H9 (cell line): Measurements from ENCODE around the gene CUEDC2. TPM values are rescaled to one million over a fixed set of nuclear protein-coding genes. Genes with fewer than 3 reads are reported as not detected.

Source experiments
- DNase-seq: peaks from one replicate; pipeline ENCODE4 v3.0.0-alpha.2; 2017
- H2AFZ ChIP-seq: one replicate; pipeline ENCODE4 v1.6.1; 2013; ENCODE audit warnings: mild to moderate bottlenecking, low read length, control low read depth, moderate library complexity
- H2AK5ac ChIP-seq: 2 replicates; pipeline ENCODE4 v1.6.1; 2013; ENCODE audit warnings: low read length, control low read depth, mixed read lengths; ENCODE audit not compliant: insufficient read length
- H2BK120ac ChIP-seq: one replicate; pipeline ENCODE4 v1.6.1; 2013; ENCODE audit warnings: low read depth, mild to moderate bottlenecking, low read length, control low read depth, inconsistent platforms; ENCODE audit not compliant: poor library complexity, severe bottlenecking
- H2BK12ac ChIP-seq: 2 replicates; pipeline ENCODE4 v1.6.1; 2013; ENCODE audit warnings: low read length, control low read depth, mixed read lengths, low read depth; ENCODE audit not compliant: insufficient read length
- H2BK15ac ChIP-seq: 2 replicates; pipeline ENCODE4 v1.6.1; 2013; ENCODE audit warnings: low read depth, low read length, control low read depth
- H2BK20ac ChIP-seq: one replicate; pipeline ENCODE4 v1.6.1; 2013; ENCODE audit warnings: low read depth, mild to moderate bottlenecking, low read length, control low read depth, inconsistent platforms; ENCODE audit not compliant: poor library complexity, severe bottlenecking
- H2BK5ac ChIP-seq: 2 replicates; pipeline ENCODE4 v1.6.1; 2013; ENCODE audit warnings: low read length, control low read depth, mixed read lengths; ENCODE audit not compliant: insufficient read length
- H3K14ac ChIP-seq: 2 replicates; pipeline ENCODE4 v1.6.1; 2013; ENCODE audit warnings: low read length, control low read depth; ENCODE audit not compliant: insufficient read depth
- H3K18ac ChIP-seq: 2 replicates; pipeline ENCODE4 v1.6.1; 2013; ENCODE audit warnings: low read depth, mild to moderate bottlenecking, mixed read lengths, low read length, control low read depth; ENCODE audit not compliant: insufficient read length
- H3K23ac ChIP-seq: 2 replicates; pipeline ENCODE4 v1.6.1; 2013; ENCODE audit warnings: low read length, control low read depth, mixed read lengths, low read depth; ENCODE audit not compliant: insufficient read length
- H3K23me2 ChIP-seq: 2 replicates; pipeline ENCODE4 v1.6.1; 2013; ENCODE audit warnings: low read depth, mild to moderate bottlenecking, mixed read lengths, low read length, control low read depth; ENCODE audit not compliant: insufficient read length, poor library complexity, severe bottlenecking
- H3K27ac ChIP-seq: 2 replicates; pipeline ENCODE4 v1.5.1; 2013; ENCODE audit warnings: low read length, control low read depth, mixed read lengths, low read depth; ENCODE audit not compliant: insufficient read length
- H3K27me3 ChIP-seq: 2 replicates; pipeline ENCODE4 v1.6.1; 2013; ENCODE audit warnings: low read length, control low read depth, inconsistent platforms; ENCODE audit not compliant: insufficient read depth
- H3K4ac ChIP-seq: 2 replicates; pipeline ENCODE4 v1.6.1; 2013; ENCODE audit warnings: low read depth, mild to moderate bottlenecking, control low read depth, inconsistent platforms, low read length, moderate library complexity
- H3K4me1 ChIP-seq: 2 replicates; pipeline ENCODE4 v1.6.1; 2013; ENCODE audit warnings: low read length, control low read depth, inconsistent platforms; ENCODE audit not compliant: insufficient read depth
- H3K4me2 ChIP-seq: 2 replicates; pipeline ENCODE4 v1.6.1; 2013; ENCODE audit warnings: low read length, control low read depth, mixed read lengths; ENCODE audit not compliant: insufficient read length, insufficient read depth
- H3K56ac ChIP-seq: 2 replicates; pipeline ENCODE4 v1.6.1; 2013; ENCODE audit warnings: low read depth, mild to moderate bottlenecking, mixed read lengths, low read length, control low read depth; ENCODE audit not compliant: insufficient read length
- H3K79me1 ChIP-seq: 2 replicates; pipeline ENCODE4 v1.6.1; 2013; ENCODE audit warnings: low read depth, mild to moderate bottlenecking, moderate library complexity, low read length, control low read depth, inconsistent platforms; ENCODE audit not compliant: insufficient read depth, poor library complexity, severe bottlenecking
- H3K79me2 ChIP-seq: 2 replicates; pipeline ENCODE4 v1.6.1; 2013; ENCODE audit warnings: low read length, control low read depth, inconsistent platforms; ENCODE audit not compliant: insufficient read depth
- H3K9ac ChIP-seq: 2 replicates; pipeline ENCODE4 v1.6.1; 2013; ENCODE audit warnings: low read length, control low read depth, mixed read lengths; ENCODE audit not compliant: insufficient read length; ENCODE audit errors: extremely low read depth
- H3K9me3 ChIP-seq: one replicate; pipeline ENCODE4 v1.6.1; 2013; ENCODE audit warnings: low read depth, low read length, inconsistent platforms; ENCODE audit not compliant: control insufficient read depth
- H3T11ph ChIP-seq: one replicate; pipeline ENCODE4 v1.6.1; 2013; ENCODE audit warnings: mild to moderate bottlenecking, low read length, control low read depth, inconsistent platforms
- H4K20me1 ChIP-seq: one replicate; pipeline ENCODE4 v1.6.1; 2013; ENCODE audit not compliant: control insufficient read depth, insufficient read length, insufficient read depth
- H4K5ac ChIP-seq: 2 replicates; pipeline ENCODE4 v1.6.1; 2013; ENCODE audit warnings: low read depth, mild to moderate bottlenecking, mixed read lengths, low read length, control low read depth; ENCODE audit not compliant: insufficient read length
- H4K8ac ChIP-seq: replicated peaks from 2 replicates; pipeline ENCODE4 v1.6.1; 2013; ENCODE audit warnings: low read length, control low read depth, mixed read lengths, low read depth; ENCODE audit not compliant: insufficient read length
- H4K91ac ChIP-seq: 2 replicates; pipeline ENCODE4 v1.6.1; 2013; ENCODE audit warnings: low read depth, mild to moderate bottlenecking, moderate library complexity, mixed read lengths, low read length, control low read depth; ENCODE audit not compliant: insufficient read length
- H3K27ac Mint-ChIP-seq, 3 experiments: 2 replicates in 2 of 3; 3 replicates in 1 of 3; pipeline ENCODE4 v1.8.0; 2020 to 2021; ENCODE audit warnings: mixed read lengths in 3 of 3, mild to moderate bottlenecking in 1 of 3, moderate library complexity in 1 of 3
- H3K27me3 Mint-ChIP-seq: 2 replicates; pipeline ENCODE4 v1.8.0; 2021; ENCODE audit warnings: low read depth, mild to moderate bottlenecking, moderate library complexity, mixed read lengths
- H3K36me3 Mint-ChIP-seq, 3 experiments: 2 replicates in 2 of 3; 3 replicates in 1 of 3; pipeline ENCODE4 v1.8.0; 2020 to 2021; ENCODE audit warnings: low read depth in 3 of 3, mixed read lengths in 3 of 3; ENCODE audit not compliant: insufficient read depth in 1 of 3
- H3K4me1 Mint-ChIP-seq, 2 experiments: 2 replicates each; pipeline ENCODE4 v1.8.0; 2020; ENCODE audit warnings: mixed read lengths in 2 of 2
- H3K4me3 Mint-ChIP-seq, 2 experiments: 2 replicates in 1 of 2; 3 replicates in 1 of 2; pipeline ENCODE4 v1.8.0; 2020 to 2021; ENCODE audit warnings: mild to moderate bottlenecking in 2 of 2, mixed read lengths in 2 of 2, moderate library complexity in 1 of 2
- H3K9me3 Mint-ChIP-seq, 2 experiments: 2 replicates in 1 of 2; 3 replicates in 1 of 2; pipeline ENCODE4 v1.8.0; 2020; ENCODE audit warnings: mild to moderate bottlenecking in 2 of 2, mixed read lengths in 2 of 2, moderate library complexity in 1 of 2
- WGBS: extraction: QIAGEN DNeasy Blood & Tissue Kit; methylation state at CpG from one replicate; pipeline ENCODE4 v1.1.7; 2013; ENCODE audit warnings: missing lambda C conversion rate, low lambda C conversion rate, mixed read lengths; ENCODE audit not compliant: insufficient read length; ENCODE audit errors: extremely low coverage; 5-methylcytosine and 5-hydroxymethylcytosine counted together
- total RNA-seq: library from RNA; stranded (reverse); gene quantifications from 2 replicates; pipeline ENCODE4 v1.2.1, GENCODE V29; 2021
- TF ChIP-seq, protein P1 (sequence below): fragments of 200-600 bp; sonication (generic); conservative IDR thresholded peaks from 3 replicates; pipeline ENCODE4 v1.8.0; 2021; ENCODE audit warnings: antibody characterized with exemption, mild to moderate bottlenecking

CUEDC2 gene
- total RNA-seq, 1 experiment from 2014 or later, result 41.2 TPM

DNA sequence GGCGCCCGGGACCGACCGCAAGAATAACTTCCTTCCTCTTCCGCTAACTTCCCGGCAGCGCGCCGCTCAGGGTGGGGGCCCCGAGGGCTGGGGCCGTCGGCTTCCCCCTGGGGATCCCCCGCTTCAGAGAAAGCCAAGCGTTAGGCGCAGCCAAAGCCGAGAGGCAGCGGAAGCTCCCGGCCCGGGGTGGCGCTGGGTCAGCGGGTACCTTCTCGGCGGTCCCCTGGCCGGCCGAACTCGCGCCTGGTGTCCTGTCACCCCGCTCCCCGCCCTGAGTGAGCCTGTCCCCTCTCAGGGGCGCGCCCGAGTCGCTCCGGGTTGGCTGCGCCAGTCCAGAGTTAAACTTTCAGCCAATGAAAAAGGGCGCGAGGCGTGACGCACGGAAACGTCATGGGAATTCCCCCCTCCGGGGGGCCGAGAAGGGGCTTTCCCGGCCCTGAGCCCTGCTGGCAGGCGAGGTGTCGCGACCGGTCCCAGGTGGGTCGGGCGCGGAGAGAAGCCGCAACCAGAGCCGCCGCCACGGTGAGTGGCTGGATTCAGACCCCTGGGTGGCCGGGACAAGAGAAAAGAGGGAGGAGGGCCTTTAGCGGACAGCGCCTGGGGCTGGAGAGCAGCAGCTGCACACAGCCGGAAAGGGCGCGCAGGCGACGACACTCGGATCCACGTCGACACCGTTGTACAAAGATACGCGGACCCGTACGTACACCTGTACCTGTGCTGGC is 38.1 kb downstream of the CUEDC2 start:
- Histone ChIP-seq H3K14ac (peak overlapping the region; percentile 77; the same call in 1 of the 2 replicates), H2AK5ac (no peak overlapping the region), H3K4me2 (peak overlapping the region; percentile 69), H4K8ac (no peak overlapping the region), H3K27me3 (peaks cover 11% of the 10 kb centered on the region; the same call in 1 of the 2 replicates), H4K5ac (no peak overlapping the region), H2AFZ (no peak overlapping the region), H3K23ac (no peak overlapping the region), H3K79me2 (no peaks in the 10 kb centered on the region), H3K18ac (peak overlapping the region; percentile 8), H2BK5ac (no peak overlapping the region), H4K91ac (no peak overlapping the region), H3K4ac (no peak overlapping the region), H3K27ac (no peak overlapping the region), H3K4me1 (no peaks in the 10 kb centered on the region), H3K23me2 (peaks cover 17% of the 10 kb centered on the region), H2BK12ac (no peak overlapping the region), H3K79me1 (no peaks in the 10 kb centered on the region), H2BK15ac (no peak overlapping the region), H3T11ph (no peak overlapping the region), H2BK20ac (no peak overlapping the region), H3K9me3 (no peaks in the 10 kb centered on the region), H2BK120ac (no peak overlapping the region), H3K9ac (no peak overlapping the region), H4K20me1 (peaks cover 4% of the 10 kb centered on the region), H3K56ac (no peak overlapping the region)
- Mint-ChIP-seq H3K4me3 (peak overlapping the region; percentile 73 to 79), H3K27me3 (peaks cover 63% of the 10 kb centered on the region), H3K36me3 (peaks cover 0 to 10% (median 9%) of the 10 kb centered on the region in 3 experiments; a peak in 5 of 7 replicates), H3K4me1 (peaks cover 32 to 45% of the 10 kb centered on the region in 2 experiments), H3K9me3 (no peaks in the 10 kb centered on the region), H3K27ac (peak overlapping the region in 1 of 3 experiments; percentile 69; a peak in 1 of 7 replicates)
- WGBS, result no CpG with 5 or more reads among the region's 71 CpGs
- TF ChIP-seq, protein P1, sequence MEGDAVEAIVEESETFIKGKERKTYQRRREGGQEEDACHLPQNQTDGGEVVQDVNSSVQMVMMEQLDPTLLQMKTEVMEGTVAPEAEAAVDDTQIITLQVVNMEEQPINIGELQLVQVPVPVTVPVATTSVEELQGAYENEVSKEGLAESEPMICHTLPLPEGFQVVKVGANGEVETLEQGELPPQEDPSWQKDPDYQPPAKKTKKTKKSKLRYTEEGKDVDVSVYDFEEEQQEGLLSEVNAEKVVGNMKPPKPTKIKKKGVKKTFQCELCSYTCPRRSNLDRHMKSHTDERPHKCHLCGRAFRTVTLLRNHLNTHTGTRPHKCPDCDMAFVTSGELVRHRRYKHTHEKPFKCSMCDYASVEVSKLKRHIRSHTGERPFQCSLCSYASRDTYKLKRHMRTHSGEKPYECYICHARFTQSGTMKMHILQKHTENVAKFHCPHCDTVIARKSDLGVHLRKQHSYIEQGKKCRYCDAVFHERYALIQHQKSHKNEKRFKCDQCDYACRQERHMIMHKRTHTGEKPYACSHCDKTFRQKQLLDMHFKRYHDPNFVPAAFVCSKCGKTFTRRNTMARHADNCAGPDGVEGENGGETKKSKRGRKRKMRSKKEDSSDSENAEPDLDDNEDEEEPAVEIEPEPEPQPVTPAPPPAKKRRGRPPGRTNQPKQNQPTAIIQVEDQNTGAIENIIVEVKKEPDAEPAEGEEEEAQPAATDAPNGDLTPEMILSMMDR, result peak; percentile 99
- peak; percentile 95 for DNase-seq
